KMS-11 (cell line): Measurements from ENCODE around the gene PIP4K2A.
"Not testable (repeated sequence)": the region's sequence is repeated elsewhere in the genome, so short reads cannot be mapped to it uniquely, and the experiment has no call there.

ENCODE experiments used
- H2AFZ ChIP-seq: fragments of 200-600 bp; sonication (generic); 2 replicates; pipeline ENCODE4 v1.6.1; 2016; ENCODE audit warnings: antibody characterized with exemption, mixed run types, low read depth
- H3K27ac ChIP-seq: fragments of 200-600 bp; sonication (generic); 2 replicates; pipeline ENCODE4 v1.6.1; 2016; ENCODE audit warnings: mild to moderate bottlenecking, mixed run types
- H3K27me3 ChIP-seq: fragments of 200-600 bp; sonication (generic); 2 replicates; pipeline ENCODE4 v1.6.1; 2017; ENCODE audit warnings: mild to moderate bottlenecking, low read depth, mixed run types, moderate library complexity; ENCODE audit not compliant: insufficient read depth
- H3K36me3 ChIP-seq: fragments of 200-600 bp; sonication (generic); 2 replicates; pipeline ENCODE4 v1.6.1; 2017; ENCODE audit warnings: mild to moderate bottlenecking, mixed run types; ENCODE audit not compliant: insufficient read depth
- H3K4me1 ChIP-seq: fragments of 200-600 bp; sonication (generic); 2 replicates; pipeline ENCODE4 v1.6.1; 2016; ENCODE audit warnings: mild to moderate bottlenecking, low read depth, mixed run types; ENCODE audit not compliant: poor library complexity, severe bottlenecking
- H3K4me2 ChIP-seq: fragments of 200-600 bp; sonication (generic); 2 replicates; pipeline ENCODE4 v1.7.0; 2016; ENCODE audit warnings: mild to moderate bottlenecking, mixed run types
- H3K4me3 ChIP-seq: fragments of 200-600 bp; sonication (generic); IDR thresholded peaks from 2 replicates; pipeline ENCODE4 v1.6.1; 2017; ENCODE audit warnings: low read depth, low read length, mixed read lengths; ENCODE audit not compliant: insufficient read depth
- H3K79me2 ChIP-seq: fragments of 200-600 bp; sonication (generic); 2 replicates; pipeline ENCODE4 v1.6.1; 2016; ENCODE audit warnings: low read depth, mixed run types; ENCODE audit not compliant: insufficient read depth
- H3K9ac ChIP-seq: fragments of 200-600 bp; sonication (generic); 2 replicates; pipeline ENCODE4 v1.6.1; 2016; ENCODE audit warnings: mild to moderate bottlenecking, mixed run types
- H4K20me1 ChIP-seq: fragments of 200-600 bp; sonication (generic); 2 replicates; pipeline ENCODE4 v1.6.1; 2016; ENCODE audit warnings: mild to moderate bottlenecking, mixed run types; ENCODE audit not compliant: insufficient read depth
- CTCF ChIP-seq: fragments of 200-600 bp; sonication (generic); conservative IDR thresholded peaks from 2 replicates; pipeline ENCODE4 v1.6.1; 2017; ENCODE audit warnings: low read depth, mild to moderate bottlenecking, antibody characterized with exemption, low read length, moderate library complexity, mixed read lengths

The PIP4K2A gene

GRCh38 chr10:22719406-22720042 is 5.1 kb upstream of the PIP4K2A start:
- no peaks in the 10 kb centered on the region for H3K79me2 ChIP-seq
- H3K27ac ChIP-seq: no peak overlapping the region
- no peak for TF ChIP-seq CTCF
- no peak overlapping the region for H3K4me3 ChIP-seq
- no peak overlapping the region for H3K4me2 ChIP-seq
- H2AFZ ChIP-seq: no peak overlapping the region
- no peaks in the 10 kb centered on the region for H4K20me1 ChIP-seq
- peaks cover 7% of the 10 kb centered on the region for H3K4me1 ChIP-seq
- H3K36me3 ChIP-seq: no peaks in the 10 kb centered on the region
- H3K27me3 ChIP-seq: no peaks in the 10 kb centered on the region
- H3K9ac ChIP-seq: no peak overlapping the region

DNA sequence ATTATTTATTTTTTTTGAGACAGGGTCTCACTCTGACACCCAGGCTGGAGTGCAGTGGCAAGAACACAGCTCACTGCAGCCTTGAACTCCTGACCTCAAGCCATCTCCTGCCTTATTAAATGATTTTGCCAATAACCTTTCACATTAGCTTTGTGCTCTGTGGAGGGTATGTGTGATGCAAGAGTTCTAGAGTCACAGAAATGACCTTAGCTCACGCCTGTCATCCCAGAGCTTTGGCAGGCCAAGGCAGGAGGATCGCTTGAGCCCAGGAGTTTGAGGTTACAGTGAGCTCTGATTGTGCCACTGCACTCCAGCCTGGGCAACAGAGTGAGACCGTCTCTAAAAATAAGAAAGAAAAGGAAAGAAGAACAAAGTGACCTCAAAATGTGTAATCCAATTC is 4.3 kb upstream of the PIP4K2A start:
- not testable (repeated sequence) for H3K27ac ChIP-seq

DNA sequence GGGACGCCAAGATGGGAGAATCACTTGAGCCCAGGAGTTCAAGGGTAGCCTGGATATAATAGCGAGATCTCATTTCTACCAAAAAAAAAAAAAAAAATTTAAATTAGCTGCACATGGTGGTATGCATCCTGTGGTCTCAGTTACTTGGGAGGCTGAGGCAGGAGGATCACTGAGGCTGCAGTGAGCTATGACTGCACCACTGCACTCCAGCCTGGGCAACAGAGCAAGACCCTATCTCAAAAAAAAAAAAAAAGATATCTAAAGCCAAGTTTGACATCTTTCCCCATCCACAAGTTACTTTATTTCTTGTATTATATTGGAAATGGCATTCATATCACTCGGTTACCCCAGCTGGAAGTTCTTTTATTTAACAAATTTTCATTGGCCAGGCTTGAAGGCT is 3.4 kb upstream of the PIP4K2A start:
- Histone ChIP-seq H3K27me3 (no peaks in the 10 kb centered on the region), H4K20me1 (peaks cover 2% of the 10 kb centered on the region; the same call in 1 of the 2 replicates), H2AFZ (no peak overlapping the region), H3K79me2 (peaks cover 13% of the 10 kb centered on the region), H3K9ac (no peak overlapping the region), H3K36me3 (no peaks in the 10 kb centered on the region), H3K4me3 (no peak overlapping the region), H3K4me2 (no peak overlapping the region), H3K4me1 (peaks cover 8% of the 10 kb centered on the region), H3K27ac (no peak overlapping the region)
- TF ChIP-seq CTCF: no peak

More for the DNA sequence above, 4.3 kb upstream of the PIP4K2A start:
- not testable (repeated sequence) for H3K4me2 ChIP-seq, H2AFZ ChIP-seq, H3K79me2 ChIP-seq, H3K36me3 ChIP-seq, H3K4me3 ChIP-seq, H3K9ac ChIP-seq, H4K20me1 ChIP-seq, H3K4me1 ChIP-seq, H3K27me3 ChIP-seq

DNA sequence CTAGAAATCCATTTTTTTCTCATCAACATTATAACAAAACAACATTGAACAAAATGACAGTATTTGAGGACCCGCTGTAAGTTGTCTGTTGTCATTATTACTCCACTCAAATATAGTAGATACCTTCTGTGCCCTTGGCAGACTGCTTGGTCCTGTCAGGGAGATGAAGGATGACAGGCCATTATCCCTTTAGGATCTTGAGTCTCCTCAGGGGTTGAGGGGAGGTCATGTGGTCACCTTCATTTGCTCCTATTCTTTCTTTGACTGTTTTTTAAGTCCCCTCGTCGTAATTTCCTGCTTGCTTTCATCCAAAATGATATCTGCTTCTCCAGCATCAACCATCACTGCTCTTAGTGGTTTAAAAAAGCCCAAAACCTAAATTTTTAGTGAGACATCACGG is 2.6 kb upstream of the PIP4K2A start:
- no peak for TF ChIP-seq CTCF
- Histone ChIP-seq H4K20me1 (peaks cover 10% of the 10 kb centered on the region), H3K79me2 (peaks cover 21% of the 10 kb centered on the region), H3K4me2 (no peak overlapping the region), H3K27me3 (no peaks in the 10 kb centered on the region), H3K9ac (no peak overlapping the region), H3K4me1 (peaks cover 16% of the 10 kb centered on the region), H3K36me3 (no peaks in the 10 kb centered on the region), H2AFZ (no peak overlapping the region), H3K4me3 (no peak overlapping the region), H3K27ac (no peak overlapping the region)

GRCh38 chr10:22715290-22715625 is 880 bp upstream of the PIP4K2A start:
- no peaks in the 10 kb centered on the region for H3K36me3 ChIP-seq
- H3K27ac ChIP-seq: no peak overlapping the region
- H2AFZ ChIP-seq: peak overlapping the region; percentile 88; the same call in 1 of the 2 replicates
- peak overlapping the region; percentile 62 for H3K4me2 ChIP-seq
- H3K79me2 ChIP-seq: peaks cover 38% of the 10 kb centered on the region
- peaks cover 33% of the 10 kb centered on the region for H3K4me1 ChIP-seq
- peaks cover 26% of the 10 kb centered on the region for H4K20me1 ChIP-seq
- no peak overlapping the region for H3K9ac ChIP-seq
- no peaks in the 10 kb centered on the region for H3K27me3 ChIP-seq
- no peak for TF ChIP-seq CTCF
- no peak overlapping the region for H3K4me3 ChIP-seq
